Prostate gland (tissue), 2 donors: ENCODE measurements around the gene BOC.

ENCODE experiments used
- POLR2A ChIP-seq: fragments of 450-650 bp; IDR thresholded peaks from one replicate; pipeline ENCODE4 v1.6.1; 2016; ENCODE audit warnings: antibody characterized with exemption, mild to moderate bottlenecking
- POLR2AphosphoS5 ChIP-seq: sonication (generic); formaldehyde crosslinking; IDR thresholded peaks from one replicate; pipeline ENCODE4 v1.6.1; 2017; ENCODE audit warnings: antibody characterized with exemption
- TF ChIP-seq, protein P1 (sequence below), 4 experiments: fragments of 200-600 bp in 2 of 4; fragments of 450-650 bp in 2 of 4; sonication (generic) in 2 of 4; IDR thresholded peaks; 1 replicate in 3 of 4; 2 replicates in 1 of 4; pipeline ENCODE4 v1.5.1; 2016 to 2019; ENCODE audit warnings: antibody characterized with exemption in 4 of 4, mild to moderate bottlenecking in 2 of 4, moderate library complexity in 2 of 4

DNA sequence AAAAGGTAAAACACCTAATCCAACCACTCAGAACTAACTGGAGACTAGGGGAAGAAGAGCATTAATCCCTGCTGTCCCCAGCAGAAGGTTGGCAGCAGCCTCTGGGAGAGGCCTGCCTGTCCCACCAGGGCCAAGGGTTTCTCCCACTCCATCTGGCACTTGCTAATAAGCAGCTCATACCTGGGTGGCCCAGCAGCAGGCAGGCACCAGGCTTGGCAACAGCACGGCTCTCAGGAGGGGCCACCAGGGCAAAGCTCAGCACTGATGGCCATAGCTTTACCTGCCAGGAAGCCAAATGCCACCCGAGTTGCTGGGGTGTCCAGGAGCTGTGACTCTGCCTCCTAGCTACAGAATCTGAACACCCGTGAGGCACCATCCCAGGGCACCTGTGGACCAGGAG is 58.3 kb downstream of the BOC start:
- TF ChIP-seq, protein P1, sequence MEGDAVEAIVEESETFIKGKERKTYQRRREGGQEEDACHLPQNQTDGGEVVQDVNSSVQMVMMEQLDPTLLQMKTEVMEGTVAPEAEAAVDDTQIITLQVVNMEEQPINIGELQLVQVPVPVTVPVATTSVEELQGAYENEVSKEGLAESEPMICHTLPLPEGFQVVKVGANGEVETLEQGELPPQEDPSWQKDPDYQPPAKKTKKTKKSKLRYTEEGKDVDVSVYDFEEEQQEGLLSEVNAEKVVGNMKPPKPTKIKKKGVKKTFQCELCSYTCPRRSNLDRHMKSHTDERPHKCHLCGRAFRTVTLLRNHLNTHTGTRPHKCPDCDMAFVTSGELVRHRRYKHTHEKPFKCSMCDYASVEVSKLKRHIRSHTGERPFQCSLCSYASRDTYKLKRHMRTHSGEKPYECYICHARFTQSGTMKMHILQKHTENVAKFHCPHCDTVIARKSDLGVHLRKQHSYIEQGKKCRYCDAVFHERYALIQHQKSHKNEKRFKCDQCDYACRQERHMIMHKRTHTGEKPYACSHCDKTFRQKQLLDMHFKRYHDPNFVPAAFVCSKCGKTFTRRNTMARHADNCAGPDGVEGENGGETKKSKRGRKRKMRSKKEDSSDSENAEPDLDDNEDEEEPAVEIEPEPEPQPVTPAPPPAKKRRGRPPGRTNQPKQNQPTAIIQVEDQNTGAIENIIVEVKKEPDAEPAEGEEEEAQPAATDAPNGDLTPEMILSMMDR (IDR thresholded peaks at IDR 0.05), result no peak
- TF ChIP-seq POLR2AphosphoS5, result no peak
- no peak for TF ChIP-seq POLR2A
